GM19023 (cell line): ENCODE data around the gene STKLD1.

Experiments used
- ATAC-seq: cut with Tn5 transposase; IDR thresholded peaks from one replicate; pipeline ENCODE4 v1.9.1; 2021; ENCODE audit warnings: mild to moderate bottlenecking, moderate library complexity; ENCODE audit not compliant: unreplicated experiment

STKLD1 gene

DNA sequence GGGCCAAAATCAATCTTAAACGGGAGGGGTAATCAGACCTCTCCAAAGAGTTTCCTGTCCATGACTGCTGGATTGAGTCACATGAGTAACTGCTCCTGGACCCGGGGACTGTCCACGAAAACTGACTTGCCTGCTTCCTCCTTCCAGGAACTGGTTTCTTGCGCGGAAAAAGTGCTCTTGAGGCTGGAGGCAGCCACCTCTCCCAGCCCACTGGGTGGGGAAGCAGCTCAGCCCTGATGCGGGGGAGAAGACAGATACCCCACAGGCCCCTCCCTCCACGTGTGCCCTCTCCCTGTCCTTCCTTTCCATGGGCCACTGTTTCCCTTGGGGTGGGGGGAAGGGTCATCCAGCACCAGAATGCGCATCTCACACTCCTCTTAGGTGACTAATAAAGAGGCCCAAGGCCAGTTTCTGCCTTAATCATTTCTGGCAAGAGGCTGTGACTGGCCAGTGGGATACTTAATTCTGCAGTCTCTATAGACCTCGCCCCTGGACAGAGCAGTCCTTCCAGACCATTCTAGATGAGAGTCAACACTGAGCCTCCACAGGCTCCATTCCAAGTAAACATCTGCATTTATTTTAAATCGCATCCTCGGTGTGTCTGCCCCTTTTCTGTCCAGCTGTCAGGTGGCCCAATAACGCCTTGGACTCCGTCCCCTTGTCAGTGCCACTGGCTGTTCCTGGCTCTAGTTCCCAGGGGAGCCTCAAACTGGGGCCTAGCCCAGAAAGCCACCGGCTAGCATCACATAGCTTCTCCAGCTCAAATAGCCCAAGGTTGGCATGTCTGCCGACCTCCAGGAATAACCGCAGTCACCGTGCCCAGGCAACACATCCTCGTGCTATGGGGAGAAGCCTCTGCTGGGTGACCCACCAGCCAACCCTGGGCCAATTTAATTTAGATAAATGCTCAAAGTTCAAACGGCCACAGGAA is 29.6 kb downstream of the STKLD1 start:
- no peak for ATAC-seq

DNA sequence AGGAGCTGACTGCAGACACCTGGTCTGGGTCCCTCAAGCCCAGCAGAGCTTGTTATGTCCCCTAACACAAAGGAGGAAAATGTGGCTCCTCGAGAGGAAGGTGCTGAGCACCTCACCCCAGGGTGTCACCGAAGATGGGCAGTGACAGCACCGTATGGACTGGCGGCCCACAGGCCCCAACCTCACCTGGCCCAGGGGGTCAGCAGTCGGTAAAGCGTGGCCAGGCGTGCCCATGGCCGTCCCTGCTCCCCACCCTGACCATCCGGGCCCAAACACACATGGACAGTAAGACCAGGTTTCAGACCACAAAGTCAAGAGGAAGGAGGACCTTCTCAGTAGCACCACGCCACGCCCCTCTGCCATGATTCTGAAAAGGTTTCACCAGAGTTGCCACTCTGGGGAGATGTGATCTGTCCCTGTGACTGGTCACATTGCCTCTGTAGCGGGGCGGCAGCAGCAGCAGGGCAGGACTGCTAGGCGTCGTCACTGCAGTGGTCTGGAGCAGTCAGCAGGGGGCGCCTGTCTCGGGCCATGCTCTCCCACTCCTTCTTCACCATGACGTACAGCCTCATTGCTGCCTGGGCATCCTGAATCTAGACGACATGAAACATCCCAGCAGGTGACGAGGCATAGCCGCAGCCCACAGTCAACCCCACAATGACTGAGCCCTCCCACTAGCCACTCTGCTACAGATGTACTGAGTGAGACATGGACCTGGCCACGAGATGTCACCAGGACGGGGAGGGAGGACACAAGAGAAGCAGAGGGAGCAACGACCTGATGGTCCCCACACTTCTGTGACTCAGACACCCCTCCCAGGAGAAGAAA is 30.5 kb downstream of the STKLD1 start:
- ATAC-seq, result peak; percentile 64

DNA sequence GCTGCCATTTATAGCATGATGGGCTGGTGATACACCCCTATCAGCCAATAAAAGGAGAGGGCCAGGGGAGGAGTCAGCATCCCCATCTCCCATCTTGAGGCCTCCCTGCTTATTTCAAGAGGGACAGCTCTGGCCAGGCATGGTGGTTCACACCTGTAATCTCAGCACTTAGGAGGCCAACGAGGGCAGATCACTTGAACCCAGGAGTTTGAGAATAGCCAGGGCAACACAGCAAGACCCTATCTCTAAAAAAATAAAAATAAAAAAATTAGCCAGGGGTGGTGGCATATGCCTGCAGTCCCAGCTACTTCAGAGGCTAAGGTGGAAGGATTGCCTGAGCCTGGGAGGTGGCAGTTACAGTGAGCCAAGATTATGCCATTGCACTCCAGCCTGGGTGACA is 31.9 kb downstream of the STKLD1 start:
- ATAC-seq, result no peak

DNA sequence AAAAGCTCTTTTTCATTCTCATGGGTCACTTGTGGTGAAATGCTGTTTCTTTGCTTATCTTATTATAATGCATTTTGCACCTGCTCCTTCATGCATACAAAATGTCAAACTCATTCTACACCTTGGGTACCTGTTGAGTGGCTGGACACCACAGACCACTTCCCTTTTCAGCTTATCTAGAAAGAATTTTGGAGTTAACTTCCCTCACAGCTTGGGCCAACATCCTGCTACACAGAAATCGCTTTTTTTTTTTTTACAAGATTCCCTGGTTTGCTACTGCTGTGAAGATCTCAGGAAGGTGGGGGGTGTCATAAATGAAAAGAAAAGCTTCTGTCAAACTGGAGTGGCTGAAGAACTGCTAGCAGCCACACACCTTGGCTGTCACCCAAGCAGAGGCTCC is 39.0 kb downstream of the STKLD1 start:
- ATAC-seq, result no peak

DNA sequence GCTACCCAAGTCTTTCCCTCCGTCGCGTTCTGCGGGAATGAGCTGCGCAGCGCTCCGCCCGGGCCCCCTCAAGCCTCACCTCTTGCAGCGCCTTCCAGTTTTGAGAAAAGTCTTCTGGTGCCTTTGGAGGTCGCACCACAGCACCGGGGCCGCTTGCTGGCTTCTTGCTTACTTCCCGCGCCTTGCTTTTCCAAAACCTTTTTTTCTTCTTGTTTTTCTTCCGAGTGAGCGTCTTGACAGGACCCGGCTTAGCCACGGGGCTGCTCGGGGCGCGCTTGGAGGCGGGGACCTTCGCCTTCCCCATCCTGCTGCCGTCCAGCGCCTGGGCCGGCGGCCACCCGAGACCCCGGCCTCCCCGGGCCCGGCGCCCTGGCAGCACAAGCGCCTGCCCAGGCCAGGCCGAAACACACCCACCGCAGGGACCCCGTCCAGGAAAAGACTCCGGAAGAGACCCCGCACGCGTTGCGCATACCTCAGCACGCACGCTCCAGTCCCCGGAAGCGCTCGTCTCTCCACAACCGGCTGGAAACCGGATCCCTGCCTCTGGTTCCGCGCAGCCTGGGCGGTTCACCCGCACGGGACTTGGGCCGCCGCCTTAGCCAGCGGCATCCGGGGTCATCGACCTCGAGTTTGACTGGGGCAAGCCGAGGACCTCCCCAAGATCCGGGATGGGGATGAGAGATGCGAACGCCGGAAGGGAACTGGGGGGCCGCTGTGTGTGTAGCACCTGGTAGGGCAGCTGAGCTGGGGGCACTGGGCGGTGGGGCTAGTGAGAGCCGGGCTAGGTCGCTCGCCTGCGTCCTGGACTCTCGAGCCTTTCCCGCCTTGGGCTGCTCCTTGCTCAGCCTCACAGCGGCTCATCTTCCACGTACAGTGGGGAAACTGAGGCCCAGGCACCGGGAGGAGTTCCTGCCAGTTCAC is 41.6 kb downstream of the STKLD1 start, which contains the start of gene REXO4:
TSS of gene REXO4 (minus strand) at position 470 of the 921 bp plus-strand sequence. CDS start at position 304, 166 bp downstream.
- ATAC-seq, result peak; percentile 64

DNA sequence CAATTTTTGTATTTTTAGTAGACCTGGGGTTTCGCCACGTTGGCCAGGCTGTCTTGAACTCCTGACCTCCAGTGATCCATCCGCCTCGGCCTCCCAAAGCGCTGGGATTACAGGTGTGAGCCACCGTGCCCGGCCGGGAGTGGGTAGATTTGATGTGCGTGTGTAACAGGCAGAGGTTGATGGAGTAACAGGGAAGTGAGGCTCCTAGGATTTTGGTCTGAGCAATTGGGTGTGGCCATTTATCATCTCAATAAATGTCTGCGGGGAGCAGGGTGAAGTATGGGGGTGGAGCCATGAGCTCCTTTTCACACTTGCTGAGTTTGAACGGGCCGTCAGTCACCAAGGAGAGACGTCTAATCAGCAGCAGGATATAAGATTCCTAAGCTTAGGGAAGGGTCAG is 42.8 kb downstream of the STKLD1 start:
- no peak for ATAC-seq

DNA sequence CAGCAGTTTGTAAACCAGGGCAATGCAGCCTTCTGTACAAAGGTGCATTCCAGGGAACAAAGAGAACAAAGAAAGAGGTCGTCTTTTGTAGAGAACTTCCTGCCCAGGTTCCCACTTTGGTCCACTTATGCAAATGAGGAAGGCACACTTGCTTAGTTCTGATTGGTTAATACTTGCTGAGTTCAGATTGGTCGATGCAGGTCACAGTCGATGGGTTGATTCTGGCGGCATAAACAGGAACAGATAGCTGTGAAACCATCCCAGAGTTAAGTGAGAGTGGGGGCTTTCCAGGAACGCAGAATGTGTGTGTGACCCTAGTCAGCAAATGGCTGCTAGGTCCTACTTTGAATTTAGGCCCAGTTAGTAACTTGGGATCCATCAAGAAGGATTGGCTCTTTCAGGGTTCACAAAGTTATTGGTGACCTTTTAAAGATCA is 44.2 kb downstream of the STKLD1 start:
- no peak for ATAC-seq

DNA sequence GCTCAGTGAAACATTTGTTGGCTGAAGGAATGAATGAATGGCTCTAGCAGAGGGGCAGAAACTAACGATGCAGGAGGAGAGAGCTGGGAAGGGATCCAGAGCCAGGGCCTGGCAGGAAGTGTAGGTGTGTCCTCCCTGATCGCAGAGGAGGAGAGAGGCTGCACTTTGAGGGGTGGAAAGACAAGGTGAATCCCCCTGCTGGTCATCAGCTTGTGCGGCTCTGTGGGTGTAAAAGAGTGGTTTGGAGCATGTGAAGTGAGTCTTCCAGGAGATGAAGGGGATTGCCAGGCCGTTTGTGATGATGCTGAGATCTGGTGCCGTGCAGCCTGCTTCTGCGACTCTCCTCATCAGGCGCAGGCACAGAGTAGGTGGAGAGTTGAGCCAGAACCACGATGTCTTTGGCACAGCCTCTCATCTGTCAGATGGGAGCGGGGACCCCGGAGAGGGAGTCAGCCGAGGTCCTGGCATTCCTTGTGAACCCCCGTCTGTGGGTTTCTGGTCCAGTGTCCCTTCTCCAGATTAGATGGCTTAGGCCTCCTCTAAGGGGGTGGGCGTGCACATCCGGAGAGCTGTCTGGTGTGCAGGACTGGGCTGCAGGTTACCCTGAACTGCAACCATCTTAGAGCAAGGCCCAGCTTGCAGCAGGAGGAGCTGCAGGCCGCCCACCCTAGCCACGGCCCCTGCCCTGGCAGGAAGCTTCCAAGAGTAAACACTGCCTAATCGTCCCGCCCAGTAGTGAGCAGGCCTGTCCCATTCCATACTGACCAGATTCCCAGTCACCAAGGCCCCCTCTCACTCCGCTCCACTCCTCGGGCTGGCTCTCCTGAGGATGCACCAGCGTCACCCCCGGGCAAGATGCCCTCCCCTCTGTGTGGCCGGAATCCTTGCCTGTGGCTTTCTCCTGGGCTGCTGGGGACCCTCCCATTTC is 45.7 kb downstream of the STKLD1 start, which contains the start of gene ADAMTS13:
TSS of gene ADAMTS13 (plus strand) at position 753 of the 928 bp plus-strand sequence. CDS start at position 830, 77 bp downstream.
- no peak for ATAC-seq

DNA sequence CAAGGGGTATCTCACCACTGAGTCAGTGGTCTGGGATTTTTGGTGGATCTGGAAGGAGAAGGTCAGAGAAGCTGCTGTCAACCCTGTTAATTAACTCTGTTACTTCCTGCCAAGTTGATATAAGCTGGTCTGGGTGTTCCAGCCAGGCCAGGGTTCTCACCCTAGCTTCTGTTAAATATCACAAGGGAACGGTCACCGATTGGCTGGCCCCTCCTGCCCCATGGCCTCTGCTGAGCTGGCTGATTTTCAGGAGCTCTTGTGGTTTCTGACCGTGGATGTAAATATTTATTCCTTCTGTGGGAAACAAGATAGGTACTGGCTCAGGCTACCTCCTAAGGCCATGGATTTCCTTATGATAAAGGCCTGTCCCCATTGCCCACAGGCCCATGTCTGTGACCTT is 47.0 kb downstream of the STKLD1 start:
- no peak for ATAC-seq

DNA sequence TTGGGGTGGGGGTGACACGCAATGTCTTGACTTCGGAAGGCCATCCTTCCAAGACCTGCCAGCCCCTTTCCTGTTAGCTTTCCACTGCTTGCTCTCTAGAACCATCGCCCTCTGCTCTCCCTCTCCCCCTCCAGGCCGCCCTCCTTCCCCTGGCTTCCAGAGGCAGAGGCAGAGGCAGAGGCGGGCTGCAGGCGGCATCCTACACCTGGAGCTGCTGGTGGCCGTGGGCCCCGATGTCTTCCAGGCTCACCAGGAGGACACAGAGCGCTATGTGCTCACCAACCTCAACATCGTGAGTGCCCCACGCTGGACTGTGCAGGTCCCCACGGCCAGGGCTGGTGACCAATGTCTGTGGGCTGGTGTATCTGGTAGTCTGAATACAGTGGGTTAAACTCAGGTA is 48.0 kb downstream of the STKLD1 start:
- ATAC-seq, result no peak

DNA sequence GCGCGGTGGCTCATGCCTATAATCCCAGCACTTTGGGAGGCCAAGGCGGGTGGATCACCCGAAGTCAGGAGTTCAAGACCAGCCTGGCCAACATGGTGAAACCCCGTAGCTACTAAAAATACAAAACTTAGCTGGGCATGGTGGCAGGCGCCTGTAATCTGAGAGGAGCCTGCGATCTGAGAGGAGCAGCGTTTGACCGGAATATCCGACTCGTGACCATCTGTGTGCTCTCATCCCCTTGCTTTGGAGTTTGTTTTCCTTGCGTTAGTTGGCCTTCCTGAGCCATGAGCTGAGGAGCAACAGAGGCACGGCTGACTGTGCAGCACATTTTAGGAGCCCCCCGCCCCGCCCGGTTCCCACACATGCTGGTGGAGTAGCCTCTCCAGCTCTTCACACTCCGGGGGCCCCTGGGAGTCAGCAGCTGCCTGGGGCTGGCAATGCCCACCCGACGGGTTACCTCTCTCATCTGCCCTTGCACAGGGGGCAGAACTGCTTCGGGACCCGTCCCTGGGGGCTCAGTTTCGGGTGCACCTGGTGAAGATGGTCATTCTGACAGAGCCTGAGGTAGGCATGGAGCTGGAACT is 49.0 kb downstream of the STKLD1 start:
- no peak for ATAC-seq

DNA sequence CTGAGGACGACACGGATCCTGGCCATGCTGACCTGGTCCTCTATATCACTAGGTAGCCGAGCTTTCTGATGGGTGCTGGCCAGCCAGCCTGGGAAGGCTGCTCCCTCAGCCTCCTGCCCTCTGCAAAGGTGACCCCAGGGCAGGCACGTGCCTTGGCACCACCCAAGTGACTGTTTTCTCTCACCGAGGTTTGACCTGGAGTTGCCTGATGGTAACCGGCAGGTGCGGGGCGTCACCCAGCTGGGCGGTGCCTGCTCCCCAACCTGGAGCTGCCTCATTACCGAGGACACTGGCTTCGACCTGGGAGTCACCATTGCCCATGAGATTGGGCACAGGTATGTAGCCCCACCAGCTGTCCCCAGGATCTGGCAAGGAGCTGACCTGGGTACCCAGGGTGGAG is 49.8 kb downstream of the STKLD1 start:
- no peak for ATAC-seq

DNA sequence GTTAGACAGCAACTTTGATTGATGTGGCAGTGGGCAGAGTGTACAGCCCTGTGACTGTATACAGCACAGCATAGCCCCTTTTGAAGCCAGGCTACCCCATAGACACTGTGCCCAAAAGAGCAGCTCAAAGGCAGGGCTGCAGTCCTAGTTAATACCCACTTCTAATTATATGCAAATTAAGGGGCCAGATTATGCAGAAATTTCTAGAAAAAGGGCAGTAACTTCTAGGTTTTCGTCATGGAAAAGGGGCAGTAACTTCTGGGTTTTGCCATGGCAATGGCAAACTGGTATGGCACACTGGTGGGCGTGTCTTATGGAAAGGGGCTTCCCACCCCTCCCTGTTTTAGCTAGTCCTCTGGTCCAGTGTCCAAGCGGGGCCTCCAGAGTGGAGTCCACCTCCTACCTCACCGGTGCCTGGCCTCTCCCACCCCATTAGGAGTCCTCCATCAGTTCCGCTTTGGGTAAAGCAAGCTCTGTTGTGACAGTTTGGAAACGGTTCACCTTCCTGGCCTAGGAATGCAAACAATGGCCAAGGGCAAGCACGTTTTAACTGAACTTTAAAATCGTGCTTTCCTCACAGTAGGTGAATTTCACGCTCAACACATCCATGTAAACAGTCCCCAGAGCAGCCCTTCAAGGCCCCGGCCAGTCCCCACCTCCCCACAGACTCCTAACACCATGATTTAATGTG is 51.6 kb downstream of the STKLD1 start:
- no peak for ATAC-seq

DNA sequence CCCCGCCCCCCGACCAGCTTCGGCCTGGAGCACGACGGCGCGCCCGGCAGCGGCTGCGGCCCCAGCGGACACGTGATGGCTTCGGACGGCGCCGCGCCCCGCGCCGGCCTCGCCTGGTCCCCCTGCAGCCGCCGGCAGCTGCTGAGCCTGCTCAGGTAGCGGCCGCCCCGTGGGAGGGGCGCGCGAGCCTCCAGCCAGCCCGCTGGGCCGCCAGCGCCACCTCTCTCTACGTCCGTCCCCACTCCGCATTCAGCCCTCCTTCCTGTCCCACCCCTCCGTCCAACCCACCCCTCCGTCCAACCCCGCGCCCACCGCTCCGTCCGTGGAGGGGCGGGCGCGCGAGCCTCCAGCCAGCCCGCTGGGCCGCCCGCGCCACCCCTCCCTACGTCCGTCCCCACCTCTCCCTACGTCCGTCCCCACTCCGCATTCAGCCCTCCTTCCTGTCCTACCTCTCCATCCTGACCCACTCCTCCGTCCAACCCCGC is 52.5 kb downstream of the STKLD1 start:
- ATAC-seq, result no peak

DNA sequence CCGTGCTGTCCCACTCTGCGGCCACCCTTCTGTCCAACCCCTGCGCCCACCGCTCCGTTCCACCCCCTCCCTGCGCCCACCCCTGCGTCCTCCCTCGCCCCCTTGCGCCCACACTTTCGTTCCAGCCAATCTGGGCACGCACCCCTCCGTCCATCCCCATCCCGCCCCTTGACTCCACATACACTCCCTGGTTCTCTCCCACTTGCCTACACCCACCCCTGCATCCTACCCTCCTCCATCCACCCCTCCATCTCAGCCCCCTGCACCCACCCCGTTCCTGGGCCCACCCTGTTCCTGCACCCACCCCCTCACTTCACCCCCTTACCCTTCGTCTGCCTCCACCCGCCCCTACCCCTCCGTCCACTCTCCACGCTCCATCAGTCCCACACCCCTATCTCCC is 53.0 kb downstream of the STKLD1 start:
- ATAC-seq, result no peak

DNA sequence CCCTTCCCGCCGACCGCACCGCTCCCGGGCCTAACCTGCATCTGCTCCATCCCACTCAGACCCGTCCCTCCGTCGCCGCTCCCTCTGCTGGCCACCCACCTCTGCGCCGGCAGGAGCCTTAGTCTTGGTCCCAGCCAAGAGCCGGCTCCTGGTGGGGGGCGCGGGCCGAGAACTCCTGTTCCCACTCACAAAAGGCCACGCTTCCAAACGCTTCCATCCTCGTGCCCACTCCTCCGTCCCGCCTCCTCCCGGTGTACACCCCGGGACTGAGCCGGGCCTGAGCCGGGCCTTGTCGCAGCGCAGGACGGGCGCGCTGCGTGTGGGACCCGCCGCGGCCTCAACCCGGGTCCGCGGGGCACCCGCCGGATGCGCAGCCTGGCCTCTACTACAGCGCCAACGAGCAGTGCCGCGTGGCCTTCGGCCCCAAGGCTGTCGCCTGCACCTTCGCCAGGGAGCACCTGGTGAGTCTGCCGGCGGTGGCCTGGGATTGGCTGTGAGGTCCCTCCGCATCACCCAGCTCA is 53.5 kb downstream of the STKLD1 start:
- no peak for ATAC-seq

DNA sequence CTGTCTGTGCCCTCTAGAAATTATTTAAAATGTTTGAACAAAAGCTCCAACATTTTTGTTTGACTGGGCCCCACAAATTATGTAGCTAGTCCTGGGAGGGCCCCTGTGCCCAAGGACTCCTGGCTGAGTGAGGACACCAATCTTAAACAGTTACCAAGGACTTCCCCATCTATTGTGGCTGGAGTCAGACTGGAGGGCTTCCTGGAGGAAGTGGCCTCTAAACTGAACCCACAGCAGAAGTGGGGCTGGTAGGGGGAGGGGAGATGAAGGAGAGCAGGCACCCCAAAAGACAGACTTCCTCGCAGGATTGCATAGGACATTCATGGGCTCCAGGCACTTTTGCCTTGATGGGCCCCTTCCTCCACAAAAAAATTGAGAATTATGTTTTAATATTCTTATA is 54.1 kb downstream of the STKLD1 start:
- no peak for ATAC-seq

DNA sequence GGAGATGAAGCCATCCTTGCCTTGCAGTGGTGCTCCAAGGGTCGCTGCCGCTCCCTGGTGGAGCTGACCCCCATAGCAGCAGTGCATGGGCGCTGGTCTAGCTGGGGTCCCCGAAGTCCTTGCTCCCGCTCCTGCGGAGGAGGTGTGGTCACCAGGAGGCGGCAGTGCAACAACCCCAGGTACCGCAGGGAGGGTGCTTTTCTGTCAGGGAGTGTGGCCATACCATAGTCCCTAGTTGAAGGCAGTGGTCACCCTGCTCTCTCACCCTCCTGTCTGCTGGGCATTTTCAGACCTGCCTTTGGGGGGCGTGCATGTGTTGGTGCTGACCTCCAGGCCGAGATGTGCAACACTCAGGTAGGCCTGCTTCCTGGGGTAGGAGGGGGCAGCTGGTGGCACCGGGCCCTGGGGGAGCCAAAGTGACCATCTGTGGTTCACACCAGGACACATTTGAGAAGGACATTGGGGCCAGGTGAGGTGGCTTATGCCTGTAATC is 57.2 kb downstream of the STKLD1 start:
- ATAC-seq, result no peak
